ENCODE data around the gene SNRNP70.

SNRNP70 gene

DNA sequence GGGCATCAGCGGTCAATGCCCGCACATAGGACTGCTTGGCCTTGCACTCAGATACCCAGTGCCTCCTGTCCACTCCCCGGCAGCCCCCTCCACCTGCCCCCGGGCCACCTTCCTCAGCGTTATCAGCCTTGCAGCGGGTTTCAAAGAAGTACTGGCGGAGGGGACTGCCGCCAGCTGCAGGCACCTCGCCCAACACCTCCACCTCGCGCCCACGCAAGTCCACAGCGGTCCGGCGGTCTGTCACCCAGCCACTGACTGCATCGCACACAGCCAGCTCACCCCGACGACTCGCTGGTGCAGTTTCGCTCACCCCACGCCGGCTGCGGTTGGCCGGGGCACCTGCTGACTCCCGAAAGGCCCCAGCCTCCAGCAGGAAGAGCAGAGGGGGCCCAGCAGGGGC is 23.8 kb upstream of the SNRNP70 start:
- TF ChIP-seq, protein P1, sequence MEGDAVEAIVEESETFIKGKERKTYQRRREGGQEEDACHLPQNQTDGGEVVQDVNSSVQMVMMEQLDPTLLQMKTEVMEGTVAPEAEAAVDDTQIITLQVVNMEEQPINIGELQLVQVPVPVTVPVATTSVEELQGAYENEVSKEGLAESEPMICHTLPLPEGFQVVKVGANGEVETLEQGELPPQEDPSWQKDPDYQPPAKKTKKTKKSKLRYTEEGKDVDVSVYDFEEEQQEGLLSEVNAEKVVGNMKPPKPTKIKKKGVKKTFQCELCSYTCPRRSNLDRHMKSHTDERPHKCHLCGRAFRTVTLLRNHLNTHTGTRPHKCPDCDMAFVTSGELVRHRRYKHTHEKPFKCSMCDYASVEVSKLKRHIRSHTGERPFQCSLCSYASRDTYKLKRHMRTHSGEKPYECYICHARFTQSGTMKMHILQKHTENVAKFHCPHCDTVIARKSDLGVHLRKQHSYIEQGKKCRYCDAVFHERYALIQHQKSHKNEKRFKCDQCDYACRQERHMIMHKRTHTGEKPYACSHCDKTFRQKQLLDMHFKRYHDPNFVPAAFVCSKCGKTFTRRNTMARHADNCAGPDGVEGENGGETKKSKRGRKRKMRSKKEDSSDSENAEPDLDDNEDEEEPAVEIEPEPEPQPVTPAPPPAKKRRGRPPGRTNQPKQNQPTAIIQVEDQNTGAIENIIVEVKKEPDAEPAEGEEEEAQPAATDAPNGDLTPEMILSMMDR (IDR thresholded peaks at IDR 0.05; ENCODE audit: control insufficient read depth, insufficient read depth, low read depth, low read length, missing control alignments): no peak
- H3K4me3 ChIP-seq (ENCODE audit: control insufficient read depth, low read depth, low read length): no peak overlapping the region
- DNase-seq (ENCODE audit: low read depth): no peak

DNA sequence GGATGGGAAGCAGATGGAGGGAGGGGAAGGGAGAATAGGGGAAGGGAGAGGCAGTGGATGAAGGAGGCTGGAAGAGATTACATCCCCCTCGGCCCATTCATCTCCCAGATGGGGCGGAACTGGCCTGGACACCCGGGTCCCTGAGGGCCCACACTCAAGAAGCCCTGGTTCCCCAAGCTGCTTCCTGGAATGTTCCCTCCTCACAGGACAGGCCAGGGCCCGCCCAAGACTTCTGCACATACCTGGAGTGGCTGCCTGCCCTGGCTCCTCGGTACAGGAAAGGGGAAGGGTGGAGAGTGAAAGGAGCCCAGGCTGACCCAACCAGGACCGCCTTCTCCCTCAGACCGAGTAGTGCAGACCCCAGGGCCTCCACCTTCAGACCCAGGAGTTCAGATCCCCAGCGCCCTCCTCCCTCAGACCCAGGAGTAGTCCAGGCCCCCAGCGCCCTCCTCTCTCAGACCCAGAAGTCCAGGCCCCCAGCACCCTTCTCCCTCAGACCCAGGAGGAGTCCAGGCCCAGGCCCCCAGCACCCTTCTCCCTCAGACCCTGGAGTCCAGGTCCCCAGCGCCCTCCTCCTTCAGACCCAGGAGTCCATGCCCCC is 21.1 kb upstream of the SNRNP70 start:
- TF ChIP-seq, protein P1 (IDR thresholded peaks at IDR 0.05; ENCODE audit: control insufficient read depth, insufficient read depth, low read depth, low read length, missing control alignments): no peak
- no peak overlapping the region for H3K4me3 ChIP-seq (ENCODE audit: control insufficient read depth, low read depth, low read length)
- no peak for DNase-seq (ENCODE audit: low read depth)

DNA sequence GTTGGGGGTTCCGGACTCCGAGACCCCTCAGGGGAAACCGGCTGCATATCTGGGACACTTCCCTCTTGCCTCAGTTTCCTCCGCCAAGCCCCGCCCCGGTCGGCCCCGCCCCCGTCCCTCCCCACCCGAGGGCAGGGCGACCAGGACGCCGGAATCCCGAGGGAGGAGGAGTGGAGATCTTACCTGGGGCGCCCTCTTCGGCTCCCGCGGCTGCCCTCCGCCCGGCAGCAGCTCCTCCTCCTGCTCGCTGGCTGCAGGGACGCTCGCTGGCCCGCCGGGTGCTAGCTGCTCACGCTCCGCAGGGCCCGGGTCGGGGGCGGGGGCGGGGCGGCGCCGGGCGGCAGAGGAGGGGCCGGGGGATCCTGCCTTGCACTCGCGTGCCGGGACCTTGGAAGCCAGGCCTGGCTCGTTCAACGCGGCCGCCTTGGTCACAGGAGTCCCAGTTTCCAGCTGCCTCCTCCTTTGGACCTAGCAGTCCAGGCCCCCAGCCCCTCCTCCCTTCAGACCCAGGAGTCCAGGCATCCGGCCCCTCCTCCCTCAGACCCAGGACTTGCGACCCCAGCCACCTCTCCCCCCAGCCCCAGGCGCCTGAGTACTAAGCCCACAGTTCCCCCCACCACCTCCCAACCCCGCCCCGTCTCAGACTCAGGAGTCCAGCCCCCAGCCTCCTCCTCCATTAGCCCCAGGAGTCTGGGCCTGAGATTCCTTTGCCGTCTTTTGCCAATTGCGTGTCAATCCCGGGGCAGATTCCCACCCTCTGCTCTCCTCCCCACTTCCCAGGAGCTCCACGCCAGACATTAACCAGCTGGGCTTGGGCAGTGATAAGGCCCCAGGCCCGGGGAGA is 20.3 kb upstream of the SNRNP70 start, which contains the start of gene NTF4:
NTF4 (minus strand) TSS at position 51 of the 844 bp plus-strand sequence. CDS start 2,821 bp downstream, outside the sequence.
- H3K4me3 ChIP-seq (ENCODE audit: control insufficient read depth, low read depth, low read length): 0 out of 2 replicates have a peak within 1 kb of the TSS, but pooled peaks have one; percentile 1
- TF ChIP-seq, protein P1 (IDR thresholded peaks at IDR 0.05; ENCODE audit: control insufficient read depth, insufficient read depth, low read depth, low read length, missing control alignments): no peak
- DNase-seq (ENCODE audit: low read depth): no peak

DNA sequence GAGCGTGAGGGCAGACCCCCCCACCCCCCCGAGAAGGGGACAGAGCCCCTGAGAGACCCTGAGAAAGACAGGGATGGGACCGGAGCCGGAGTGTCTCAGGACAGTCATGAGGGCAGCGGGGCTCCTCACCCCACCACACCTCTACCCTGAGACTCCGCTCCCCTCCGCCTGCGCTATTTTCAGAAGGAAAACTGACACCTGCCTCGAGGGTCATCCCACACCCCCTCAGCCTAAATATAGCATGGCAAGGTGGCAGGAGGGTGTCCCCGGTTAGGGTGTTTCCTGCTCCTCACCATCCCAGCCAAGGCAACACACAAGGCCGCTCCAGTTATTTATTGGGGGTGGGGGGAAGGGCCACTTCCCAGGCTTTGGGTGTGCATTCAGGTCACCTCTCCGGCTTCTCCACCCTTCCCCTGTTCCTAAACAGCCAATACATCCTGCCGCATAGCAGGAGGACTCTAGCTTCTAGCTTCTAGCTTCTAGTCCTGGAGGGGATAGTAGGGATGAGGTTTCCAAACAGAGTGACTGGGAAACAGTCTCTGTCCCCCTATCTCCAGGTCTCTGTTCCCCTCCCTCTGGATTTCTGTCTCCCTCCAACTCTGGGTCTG is 19.2 kb upstream of the SNRNP70 start:
- no peak overlapping the region for H3K4me3 ChIP-seq (ENCODE audit: control insufficient read depth, low read depth, low read length)
- DNase-seq (ENCODE audit: low read depth): no peak
- TF ChIP-seq, protein P1 (IDR thresholded peaks at IDR 0.05; ENCODE audit: control insufficient read depth, insufficient read depth, low read depth, low read length, missing control alignments): no peak

DNA sequence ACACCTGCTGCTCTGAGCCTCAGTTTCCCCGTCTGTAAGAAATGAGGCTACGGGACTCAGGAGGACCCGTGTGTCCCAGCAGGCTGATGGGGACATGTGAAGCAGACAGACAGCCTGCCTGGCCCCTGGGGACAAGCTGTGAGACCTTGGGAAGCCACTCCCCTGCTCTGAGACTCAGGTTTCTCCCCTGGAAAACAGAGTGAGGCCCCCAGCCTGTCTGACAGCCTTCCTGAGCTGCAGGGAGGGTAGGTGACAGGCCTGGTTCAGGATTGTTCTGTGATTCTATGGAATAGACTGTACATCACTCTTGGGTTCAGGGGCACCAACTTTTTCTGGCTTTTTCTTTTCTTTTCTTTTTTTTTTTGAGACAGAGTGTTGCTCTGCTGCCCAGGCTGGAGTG is 17.7 kb upstream of the SNRNP70 start:
- no peak overlapping the region for H3K4me3 ChIP-seq (ENCODE audit: control insufficient read depth, low read depth, low read length)
- DNase-seq (ENCODE audit: low read depth): no peak
- TF ChIP-seq, protein P1 (IDR thresholded peaks at IDR 0.05; ENCODE audit: control insufficient read depth, insufficient read depth, low read depth, low read length, missing control alignments): no peak

DNA sequence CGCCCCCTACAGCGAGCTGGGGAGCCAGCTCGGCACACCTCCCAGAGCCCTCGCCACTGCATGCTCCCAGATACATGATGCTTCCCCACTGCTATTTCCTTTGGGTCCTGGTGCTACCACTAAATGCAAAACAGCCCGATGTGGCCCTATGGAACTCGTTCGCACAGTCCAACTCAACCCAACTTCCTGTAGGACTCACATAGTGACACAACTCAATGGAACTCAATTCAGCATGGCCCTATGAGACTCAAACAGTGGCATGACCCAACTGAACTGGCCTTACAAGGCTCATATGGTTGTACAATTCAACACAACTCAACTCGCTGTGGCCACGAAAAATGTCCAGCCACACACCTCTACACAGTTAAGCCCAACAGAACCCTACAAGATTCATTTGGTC is 16.2 kb upstream of the SNRNP70 start:
- DNase-seq (ENCODE audit: low read depth): no peak
- H3K4me3 ChIP-seq (ENCODE audit: control insufficient read depth, low read depth, low read length): no peak overlapping the region
- TF ChIP-seq, protein P1 (IDR thresholded peaks at IDR 0.05; ENCODE audit: control insufficient read depth, insufficient read depth, low read depth, low read length, missing control alignments): no peak

Measured in AG09309 (cell line).